Vagina (tissue), 2 donors: ENCODE measurements around the gene UMODL1.

Experiments
- CTCF ChIP-seq, 3 experiments: fragments of 450-650 bp in 2 of 3; fragments of 200-600 bp in 1 of 3; sonication (generic) in 1 of 3; IDR thresholded peaks; one replicate each; pipeline ENCODE4 v1.5.1; 2017 to 2019; ENCODE audit warnings: antibody characterized with exemption in 3 of 3, mild to moderate bottlenecking in 2 of 3, moderate library complexity in 2 of 3
- POLR2A ChIP-seq, 2 donors: fragments of 450-650 bp; IDR thresholded peaks; one replicate each; pipeline ENCODE4 v1.6.1; 2017; ENCODE audit warnings: antibody characterized with exemption in 2 of 2, mild to moderate bottlenecking in 2 of 2, moderate library complexity in 2 of 2

DNA sequence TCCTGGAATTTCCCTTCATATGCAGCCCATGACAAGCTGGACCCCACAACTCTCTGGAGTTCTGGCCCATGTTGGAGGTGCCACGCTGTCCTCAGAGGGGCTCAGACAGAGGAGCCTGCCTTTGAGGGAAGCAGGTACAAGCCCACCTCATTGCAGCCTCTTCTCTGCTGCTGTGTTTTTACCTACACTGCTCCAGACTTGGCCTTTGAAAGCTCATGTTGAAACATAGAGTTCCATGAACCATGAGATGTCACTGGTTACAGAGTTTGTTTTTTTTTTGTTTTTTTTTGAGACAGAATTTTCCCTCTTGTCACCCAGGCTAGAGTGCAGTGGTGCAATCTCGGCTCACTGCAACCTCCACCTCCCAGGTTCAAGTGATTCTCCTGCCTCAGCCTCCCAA is 38.9 kb upstream of the UMODL1 start:
- TF ChIP-seq CTCF (IDR thresholded peaks at IDR 0.05): no peak
- no peak for TF ChIP-seq POLR2A (IDR thresholded peaks at IDR 0.05)
